Measurements from ENCODE around the gene SLC25A52. TPM values are rescaled to one million over a fixed set of nuclear protein-coding genes. Genes with fewer than 3 reads are reported as not detected.
"Not testable (repeated sequence)": the region's sequence is repeated elsewhere in the genome, so short reads cannot be mapped to it uniquely, and the experiment has no call there.

Gene SLC25A52
- polyA plus RNA-seq (ENCODE audit: insufficient read length), result 0.67 TPM
- long read RNA-seq, donor 1, result 0 reads
- long read RNA-seq, donor 2, result 0 reads
- long read RNA-seq, donor 3, result 0 reads
- long read RNA-seq, donor 4, result 0 reads
- long read RNA-seq, donor 5, result 0 reads
- long read RNA-seq, donor 6, result 0 reads
- long read RNA-seq, donor 7, partial matches to known transcripts, result 0 of 1 reads
- long read RNA-seq, donor 7, other reads (novel, unspliced or antisense), result 0 of 1 reads
- long read RNA-seq, donor 8, result 0 reads

DNA sequence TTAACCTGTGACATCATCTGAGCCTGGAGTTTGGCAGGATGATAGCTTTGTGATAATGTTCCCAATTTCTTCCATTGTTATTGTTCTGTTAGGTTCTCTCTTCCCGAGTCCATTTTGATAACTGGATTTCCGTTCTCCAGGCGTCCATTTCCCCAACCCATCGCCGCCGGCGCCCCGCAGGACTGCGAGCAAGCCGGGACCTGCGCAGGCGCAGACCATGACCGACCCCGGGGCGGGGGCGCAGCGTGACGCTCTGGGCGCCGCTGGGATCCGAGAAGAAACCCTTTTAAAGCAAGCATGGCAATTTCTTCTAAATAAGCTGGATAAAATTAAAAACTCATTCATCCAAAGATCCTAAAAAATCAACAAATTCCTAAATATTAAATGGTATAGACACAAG, at the start of gene SLC25A52:
Gene SLC25A52, minus strand, starts transcription at position 186 of the 400 bp plus-strand sequence. CDS start 219 bp downstream, outside the sequence.
- DNase-seq, result no peak

GRCh38 chr18:31809049-31809448, 48.4 kb upstream of the SLC25A52 start:
- not testable (repeated sequence) for DNase-seq

GRCh38 chr18:31801078-31801477, 40.4 kb upstream of the SLC25A52 start:
- no peak for DNase-seq

DNA sequence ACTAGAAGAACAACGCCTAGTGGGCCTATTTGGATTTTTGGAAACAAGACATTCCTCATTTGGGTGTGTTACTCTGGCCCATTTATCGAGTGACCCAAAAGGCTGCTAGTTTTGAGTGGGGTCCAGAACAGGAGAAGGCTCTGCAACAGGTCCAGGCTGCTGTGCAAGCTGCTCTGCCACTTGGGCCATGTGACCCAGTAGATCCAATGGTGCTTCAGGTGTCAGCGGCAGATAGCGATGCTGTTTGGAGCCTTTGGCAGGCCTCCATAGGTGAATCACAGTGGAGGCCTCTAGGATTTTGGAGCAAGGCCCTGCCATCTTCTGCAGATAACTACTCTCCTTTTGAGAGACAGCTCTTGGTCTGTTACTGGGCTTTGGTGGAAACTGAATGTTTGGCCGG, 38.6 kb upstream of the SLC25A52 start:
- DNase-seq, result not testable (repeated sequence)

GRCh38 chr18:31798399-31798798, 37.7 kb upstream of the SLC25A52 start:
- no peak for DNase-seq

GRCh38 chr18:31795747-31796146, 35.1 kb upstream of the SLC25A52 start:
- no peak for DNase-seq

GRCh38 chr18:31793531-31793930, 32.9 kb upstream of the SLC25A52 start:
- DNase-seq, result no peak

DNA sequence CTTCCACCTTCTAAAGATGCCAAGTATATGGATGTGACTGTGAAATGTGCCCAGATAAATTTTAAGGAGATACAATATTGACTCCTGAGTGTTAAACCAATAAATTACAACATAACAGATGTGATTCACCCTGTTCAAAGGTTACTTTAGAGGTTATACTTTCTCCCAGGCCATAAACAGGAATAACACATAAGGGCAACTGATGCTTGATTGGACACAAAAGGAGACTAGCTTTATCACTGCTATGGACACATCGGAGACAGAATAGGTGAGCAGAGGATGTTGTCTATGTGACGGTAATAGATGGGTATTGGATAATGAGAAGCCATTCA, 31.9 kb upstream of the SLC25A52 start:
- no peak for DNase-seq

DNA sequence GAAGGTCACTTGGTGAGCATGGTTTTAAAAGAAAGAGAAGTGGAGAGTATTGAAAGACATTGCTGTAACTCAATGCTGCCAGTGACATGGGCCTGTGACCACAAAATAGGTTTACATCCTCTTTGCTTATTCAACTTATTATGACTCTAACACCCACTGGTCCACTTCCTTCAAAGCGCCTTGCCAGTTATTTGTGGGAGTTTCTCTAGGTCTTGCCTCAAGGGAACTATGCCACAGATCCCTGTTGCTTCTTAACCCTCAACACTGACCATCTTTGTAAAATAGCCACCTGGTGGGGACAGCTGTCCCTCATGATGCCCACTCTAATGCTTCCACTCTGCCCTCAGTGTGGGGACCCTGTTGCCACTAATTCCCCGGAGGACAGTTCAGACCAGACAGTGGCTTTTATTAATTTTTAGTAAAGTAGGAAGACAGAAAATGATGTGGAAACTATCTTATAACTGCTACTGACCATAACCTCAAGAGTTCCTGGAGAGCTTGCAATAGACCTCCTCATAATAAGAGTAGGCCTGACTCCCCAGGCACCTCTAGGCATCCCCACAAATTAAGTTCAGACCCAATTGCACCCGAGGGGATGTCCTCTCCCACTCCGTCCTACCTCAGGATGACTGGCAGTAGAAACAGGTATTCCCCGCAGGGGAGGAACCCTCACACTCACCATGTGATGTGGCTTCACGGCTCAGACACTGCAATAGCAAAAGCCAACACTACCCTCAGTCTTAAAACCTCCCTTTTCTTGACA, 31.3 kb upstream of the SLC25A52 start:
- no peak for DNase-seq

DNA sequence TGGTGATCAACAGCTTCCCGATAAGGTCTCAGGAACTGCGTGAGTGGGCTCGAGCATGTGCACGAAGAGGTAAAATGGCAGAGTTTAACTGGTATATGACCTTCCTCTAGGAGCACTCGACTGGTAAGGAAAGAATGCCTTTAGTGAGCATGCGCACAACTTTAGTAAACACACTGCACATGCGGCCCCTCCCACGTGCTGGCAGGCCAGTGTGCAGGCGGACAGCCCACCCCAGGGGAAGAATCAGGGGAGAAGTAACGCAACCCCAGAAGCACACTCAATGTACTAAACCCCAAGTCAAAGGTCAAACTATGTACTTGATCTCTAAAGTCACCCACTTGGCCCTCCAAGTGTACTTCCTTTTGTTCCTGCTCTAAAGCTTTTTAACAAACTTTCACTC, 28.7 kb upstream of the SLC25A52 start:
- DNase-seq, result no peak

DNA sequence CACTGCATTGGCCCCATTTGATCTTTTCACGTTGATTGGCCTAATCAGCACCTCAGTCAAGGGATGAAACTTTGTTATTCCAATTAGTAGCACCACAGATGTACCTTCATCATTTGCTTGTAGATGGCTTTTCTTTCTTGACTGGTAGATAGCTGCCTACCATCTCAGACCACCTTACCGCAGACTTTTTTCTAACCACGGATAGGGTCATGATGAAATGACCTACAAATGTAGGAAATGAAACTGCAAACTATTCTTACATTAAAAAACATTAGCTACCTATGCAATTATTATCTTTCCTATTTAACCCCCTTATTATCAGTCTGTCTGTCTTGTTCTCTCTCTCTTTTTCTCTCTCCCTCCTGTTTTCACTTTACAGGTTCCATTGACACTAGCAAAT, 22.4 kb upstream of the SLC25A52 start:
- DNase-seq, result no peak

GRCh38 chr18:31778391-31778950, 17.8 kb upstream of the SLC25A52 start:
- no peak for DNase-seq

DNA sequence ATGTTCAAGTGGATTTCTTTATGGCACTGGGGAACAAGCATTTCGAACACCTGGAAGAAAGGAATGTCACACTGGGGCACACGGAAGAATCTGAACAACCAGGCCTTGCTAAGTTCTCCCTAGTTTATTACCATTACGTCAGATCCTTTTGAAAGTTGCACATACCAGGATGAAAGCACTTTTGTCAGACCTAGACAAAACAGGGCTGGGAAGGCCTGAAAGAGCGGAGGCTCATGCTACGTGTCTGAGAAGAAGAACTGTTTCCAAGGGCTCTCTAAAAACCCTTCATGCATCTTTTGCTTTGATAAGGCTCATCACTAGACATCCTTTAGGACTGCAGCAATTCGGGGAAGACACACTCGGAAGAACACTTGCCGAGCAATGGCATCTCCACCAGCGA, 15.4 kb upstream of the SLC25A52 start:
- DNase-seq, result no peak

GRCh38 chr18:31774962-31775361, 14.3 kb upstream of the SLC25A52 start:
- no peak for DNase-seq

- DNase-seq, result no peak
Measured at GRCh38 chr18:31774477-31774785, 13.8 kb upstream of the SLC25A52 start.

DNA sequence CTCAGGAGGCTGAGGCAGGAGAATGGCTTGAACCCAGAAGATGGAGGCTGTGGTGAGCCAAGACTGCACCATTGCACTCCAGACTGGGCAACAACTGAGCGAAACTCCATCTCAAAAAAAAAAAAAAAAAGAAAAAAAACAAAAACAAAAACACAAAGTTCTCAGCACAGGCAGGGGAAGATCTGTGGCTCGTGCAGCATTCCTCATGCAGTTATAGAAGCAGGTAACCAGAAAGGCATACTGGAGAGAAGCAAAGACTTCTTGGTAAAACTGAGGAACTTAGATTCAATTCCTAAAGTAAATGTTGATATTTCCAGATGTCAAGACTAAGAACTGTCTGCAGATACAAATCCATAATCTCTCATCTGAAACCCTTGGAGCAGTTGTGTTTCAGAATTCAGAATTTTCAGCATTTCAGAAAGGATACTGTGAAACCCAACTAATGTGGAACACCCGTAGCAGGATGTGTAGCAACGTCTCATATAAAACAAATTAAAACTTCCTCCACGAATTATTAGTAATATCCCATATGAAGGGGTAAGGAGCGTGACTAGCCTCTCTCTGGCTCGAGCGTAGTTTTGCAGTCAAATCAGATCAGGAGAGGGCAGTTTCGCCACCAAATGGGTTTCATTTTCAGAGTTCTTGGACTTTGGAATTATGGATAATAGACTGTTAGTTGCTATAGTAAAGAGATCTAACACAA, 13.2 kb upstream of the SLC25A52 start:
- no peak for DNase-seq

DNA sequence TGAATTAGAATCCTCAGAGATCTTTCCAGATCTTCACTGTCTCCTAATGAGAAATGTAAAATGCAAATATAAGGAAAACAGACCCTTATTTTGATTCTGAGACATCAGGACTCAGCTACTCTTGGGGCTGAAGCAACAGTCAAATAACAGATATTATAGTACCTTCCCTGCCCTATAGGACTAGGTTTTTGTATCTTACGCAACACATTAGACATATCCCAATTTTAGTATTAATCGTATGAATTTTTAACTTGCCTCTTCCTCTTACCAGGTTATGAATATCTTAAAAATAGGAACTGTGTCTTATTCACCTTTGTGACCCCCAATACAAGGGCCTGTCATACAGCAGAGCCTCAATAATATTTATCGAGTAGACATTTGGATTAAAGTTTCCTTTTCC, 12.0 kb upstream of the SLC25A52 start:
- no peak for DNase-seq

- DNase-seq, result no peak
Measured at GRCh38 chr18:31750273-31750672, 10.4 kb downstream of the SLC25A52 start.

GRCh38 chr18:31746396-31746795, 14.3 kb downstream of the SLC25A52 start:
- no peak for DNase-seq

DNA sequence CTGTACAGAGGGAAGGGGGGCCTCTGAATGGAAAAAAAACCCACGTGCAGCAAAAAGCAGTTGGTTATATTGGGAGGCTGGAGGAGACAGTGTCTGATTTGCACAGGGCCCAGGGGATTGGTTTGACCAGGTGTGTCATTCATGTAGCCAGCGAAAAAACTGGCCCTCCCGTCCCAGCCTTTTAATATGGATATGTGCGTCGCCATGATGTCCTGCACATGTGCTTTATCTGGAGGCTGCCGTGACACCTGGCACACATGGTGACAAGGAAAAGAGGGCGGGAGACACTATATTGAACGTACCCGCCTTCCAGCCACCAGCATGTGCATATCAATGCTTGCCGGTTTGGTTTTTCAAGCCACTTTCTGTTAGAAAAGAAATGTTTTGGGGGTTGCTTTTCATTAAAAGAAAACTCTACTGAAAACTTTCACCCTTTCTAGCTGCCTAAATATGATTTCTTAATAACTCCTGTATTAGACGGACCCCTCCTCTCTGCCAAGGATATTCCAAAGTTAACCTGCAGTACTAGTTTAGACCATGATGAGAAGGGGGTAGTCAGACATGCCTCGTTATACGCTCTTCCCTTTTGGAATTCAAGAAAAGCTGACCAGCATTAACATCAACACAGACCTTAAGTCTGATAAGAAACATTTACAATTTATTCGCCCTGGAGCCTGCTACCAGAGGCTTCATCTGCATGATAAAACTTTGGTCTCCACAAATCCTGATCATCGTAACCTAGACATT, 16.2 kb downstream of the SLC25A52 start:
- DNase-seq, result no peak

GRCh38 chr18:31743600-31743999, 17.1 kb downstream of the SLC25A52 start:
- DNase-seq, result not testable (repeated sequence)

DNA sequence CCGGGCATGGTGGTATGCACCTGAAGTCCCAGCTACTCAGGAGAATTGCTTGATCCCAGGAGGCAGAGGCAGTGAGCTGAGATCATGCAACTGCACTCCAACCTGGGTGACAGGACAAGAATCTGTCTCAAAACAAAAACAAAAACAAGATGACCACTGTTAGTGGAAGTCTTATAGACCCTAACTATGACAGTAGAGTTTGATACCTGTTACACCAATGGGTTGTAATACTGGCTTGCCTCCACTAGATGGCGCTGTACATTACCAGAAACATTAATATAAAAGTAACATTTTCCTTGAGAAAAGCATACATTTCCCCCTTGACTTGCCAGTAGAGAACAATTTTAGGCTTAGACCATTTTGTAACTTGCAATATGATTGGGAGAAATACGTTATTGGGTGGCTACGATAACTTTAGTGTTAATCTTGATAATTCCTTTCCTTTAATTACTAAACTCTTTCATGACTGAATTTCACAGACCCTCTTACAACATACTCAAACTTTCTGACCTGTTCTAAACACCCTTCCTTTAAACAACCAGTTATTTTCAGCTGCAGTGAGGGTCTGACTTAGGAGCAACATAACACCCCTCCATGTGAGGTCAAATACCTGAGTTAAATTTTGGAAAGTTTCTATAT, 19.5 kb downstream of the SLC25A52 start:
- DNase-seq, result no peak

All from left kidney (tissue), 8 donors.